Panc1 (cell line): ENCODE measurements around the gene SNX22. TPM values are rescaled to one million over a fixed set of nuclear protein-coding genes. Genes with fewer than 3 reads are reported as not detected.

ENCODE experiments used
- ATAC-seq: fragments of 200-7000 bp; cut with Tn5 transposase; 2 replicates; pipeline ENCODE4 v1.9.1; 2020; ENCODE audit warnings: mild to moderate bottlenecking, moderate library complexity
- BruUV-seq: library from RNA; stranded (reverse); fragments of 400-500 nt; replicated peaks from 2 replicates; lab custom pipeline; 2021; lab: Mats Ljungman, UMichigan
- CTCF ChIA-PET: fragments of 300-600 bp; sonication (Branson Sonifier 250); formaldehyde crosslinking; loops from one replicate; lab custom pipeline; 2022; ENCODE audit warnings: antibody characterized with exemption; lab: Charles Lee
- POLR2A ChIA-PET: fragments of 300-600 bp; sonication (Branson Sonifier 250); formaldehyde crosslinking; loops from one replicate; lab custom pipeline; 2022; ENCODE audit warnings: antibody characterized with exemption; lab: Charles Lee
- DNase-seq: peaks from one replicate; pipeline ENCODE4 v3.0.0-alpha.2; 2010; ENCODE audit warnings: low read depth, low spot score
- H3K27ac ChIP-seq: 2 replicates; pipeline ENCODE4 v1.5.1; 2011; ENCODE audit warnings: mild to moderate bottlenecking, low read length, inconsistent platforms
- H3K27me3 ChIP-seq: fragments of 200-500 bp; sonication (Bioruptor generic); 2 replicates; pipeline ENCODE4 v1.6.0; 2014; ENCODE audit warnings: low read length, inconsistent platforms; ENCODE audit not compliant: control insufficient read depth, insufficient read depth
- H3K36me3 ChIP-seq: fragments of 200-500 bp; sonication (Bioruptor generic); 2 replicates; pipeline ENCODE4 v1.5.1; 2014; ENCODE audit warnings: inconsistent platforms, mild to moderate bottlenecking, low read length, moderate library complexity; ENCODE audit not compliant: control insufficient read depth, insufficient read depth
- H3K4me1 ChIP-seq: 2 replicates; pipeline ENCODE4 v1.5.1; 2011; ENCODE audit warnings: inconsistent platforms, mild to moderate bottlenecking, low read length, moderate library complexity; ENCODE audit not compliant: control insufficient read depth, insufficient read depth
- H3K4me3 ChIP-seq, 2 experiments: 2 replicates each; pipeline ENCODE4 v1.5.1; 2011 to 2012; ENCODE audit warnings: low read depth in 2 of 2, low read length in 2 of 2, mild to moderate bottlenecking in 2 of 2, inconsistent platforms in 1 of 2, moderate library complexity in 1 of 2
- H3K9me3 ChIP-seq: fragments of 200-500 bp; sonication (Bioruptor generic); 2 replicates; pipeline ENCODE4 v1.5.1; 2014; ENCODE audit warnings: low read depth, mild to moderate bottlenecking, inconsistent platforms, low read length, moderate library complexity; ENCODE audit not compliant: control insufficient read depth, insufficient read depth
- CTCF ChIP-seq: fragments of 450-650 bp; IDR thresholded peaks from 2 replicates; pipeline ENCODE4 v1.5.1; 2017; ENCODE audit warnings: mild to moderate bottlenecking
- POLR2AphosphoS5 ChIP-seq: IDR thresholded peaks from 2 replicates; pipeline ENCODE4 v1.6.1; 2012; ENCODE audit warnings: mild to moderate bottlenecking, low read depth, low read length, moderate library complexity
- REST ChIP-seq, 2 experiments: IDR thresholded peaks; 2 replicates each; pipeline ENCODE4 v1.6.1; 2011 to 2012; ENCODE audit warnings: low read depth in 2 of 2, control low read depth in 1 of 2, low read length in 1 of 2, mild to moderate bottlenecking in 1 of 2, moderate library complexity in 1 of 2; ENCODE audit not compliant: insufficient read depth in 1 of 2
- SIN3A ChIP-seq: IDR thresholded peaks from 2 replicates; pipeline ENCODE4 v1.6.1; 2012; ENCODE audit warnings: low read depth, mild to moderate bottlenecking, low read length, moderate library complexity, borderline replicate concordance; ENCODE audit not compliant: insufficient read depth
- TCF7L2 ChIP-seq: IDR thresholded peaks from 2 replicates; pipeline ENCODE4 v1.6.1; 2011; ENCODE audit warnings: mild to moderate bottlenecking, low read depth, low read length, inconsistent platforms
- in situ Hi-C: cut with HindIII; loops from 2 replicates; pipeline ENCODE4 v1.10.0; 2016; ENCODE audit warnings: low sequenced_read_pairs, low pct_unique_long_range_greater_than_20kb
- intact Hi-C: fragments of 100-400 bp; cut with micrococcal nuclease; formaldehyde crosslinking; loops from one replicate; pipeline ENCODE4 v1.10.0; 2022; ENCODE audit not compliant: unreplicated experiment
- total RNA-seq: library from RNA; stranded (reverse); gene quantifications from one replicate; pipeline ENCODE4 v1.2.1, GENCODE V29; 2021; ENCODE audit not compliant: unreplicated experiment

Gene SNX22
- total RNA-seq, 1 experiment from 2014 or later, result 2.3 TPM

GRCh38 chr15:64112073-64112772, 39.3 kb upstream of the SNX22 start:
- CTCF ChIA-PET, result no interaction called here
- Histone ChIP-seq H3K27me3 (no peaks in the 10 kb centered on the region), H3K4me1 (no peaks in the 10 kb centered on the region), H3K9me3 (no peaks in the 10 kb centered on the region), H3K4me3 (no peak overlapping the region), H3K27ac (no peak overlapping the region), H3K36me3 (0 out of 2 replicates have a peak, but pooled peaks cover 7% of the 10 kb centered on the region)
- no peak for TF ChIP-seq POLR2AphosphoS5
- TF ChIP-seq REST (IDR thresholded peaks at IDR 0.05; ENCODE audit: insufficient read depth in 1 of 2, low read depth in 2 of 2, low read length in 1 of 2), result no peak
- TF ChIP-seq CTCF, result no peak
- no peak for TF ChIP-seq TCF7L2
- TF ChIP-seq SIN3A, result no peak
- ATAC-seq (no peak), DNase-seq (no peak)
- POLR2A ChIA-PET, result interaction anchor here (1.1 kb wide), 1 partner anchor 19 kb away, joined by 3 read pairs; no protein-coding TSS in a partner anchor
- BruUV-seq, result no TSS peak
- intact Hi-C loops, result no loop called here
- in situ Hi-C loops, result no loop called here

- Histone ChIP-seq H3K9me3 (no peaks in the 10 kb centered on the region), H3K4me1 (no peaks in the 10 kb centered on the region), H3K27ac (no peak overlapping the region), H3K4me3 (no peak overlapping the region), H3K27me3 (no peaks in the 10 kb centered on the region), H3K36me3 (0 out of 2 replicates have a peak, but pooled peaks cover 7% of the 10 kb centered on the region)
- POLR2A ChIA-PET, result no interaction called here
- no peak for DNase-seq
- no peak for TF ChIP-seq REST (IDR thresholded peaks at IDR 0.05; ENCODE audit: insufficient read depth in 1 of 2, low read depth in 2 of 2, low read length in 1 of 2)
- no peak for TF ChIP-seq TCF7L2
- no peak for TF ChIP-seq CTCF
- TF ChIP-seq POLR2AphosphoS5, result no peak
- no peak for TF ChIP-seq SIN3A
- intact Hi-C loops (no loop called here), in situ Hi-C loops (no loop called here)
- CTCF ChIA-PET, result no interaction called here
- BruUV-seq, result no TSS peak
- ATAC-seq, result no peak
Measured at GRCh38 chr15:64112904-64113303, 38.6 kb upstream of the SNX22 start.
